Hair follicle dermal papilla cell (primary cell): ENCODE data around the gene PPP3R1. TPM values are rescaled to one million over a fixed set of nuclear protein-coding genes. Genes with fewer than 3 reads are reported as not detected.

Experiments used
- total RNA-seq: library from RNA; depleted of rRNA; stranded (reverse); fragments of >200 nt; gene quantifications from 2 replicates; pipeline ENCODE4 v1.2.3, GENCODE V29; 2012

Gene PPP3R1
- 23.4 and 26.1 TPM in 2 replicates for total RNA-seq

GRCh38 chr2:68252400-68253218 is at the start of gene PPP3R1:
Gene PPP3R1, minus strand, starts transcription at chr2:68252532. Its CDS starts 405 bp downstream, at chr2:68252127.

GRCh38 chr2:68157402-68158133 is 94.8 kb downstream of the PPP3R1 start, which contains the start of gene PNO1:
Gene PNO1, plus strand, starts transcription at chr2:68157888. Its CDS starts 47 bp downstream, at chr2:68157935.

Other genes with a start within 250 kb of the PPP3R1 start
- 20.9 and 22.6 TPM in 2 replicates for gene C1D, start 189.5 kb downstream of the PPP3R1 start, total RNA-seq
- 8.8 and 9.5 TPM in 2 replicates for gene PNO1, start 94.6 kb downstream of the PPP3R1 start, total RNA-seq
- 27.4 and 28.9 TPM in 2 replicates for gene CNRIP1, start 67.4 kb upstream of the PPP3R1 start, total RNA-seq
- gene PLEK, start 112.8 kb upstream of the PPP3R1 start, total RNA-seq = not detected in 2 replicates
- gene FBXO48, start 214.8 kb upstream of the PPP3R1 start, total RNA-seq = 0.16 and 0.49 TPM in 2 replicates
- gene APLF, start 215.1 kb upstream of the PPP3R1 start, total RNA-seq = 8.5 and 10.5 TPM in 2 replicates